Liver (tissue), 9 donors: Measurements from ENCODE around the gene DPF3. TPM values are rescaled to one million over a fixed set of nuclear protein-coding genes. Genes with fewer than 3 reads are reported as not detected.

Experiments
- DNase-seq: peaks from one replicate; pipeline ENCODE4 v3.0.0-alpha.2; 2017; ENCODE audit warnings: low spot score
- H3K27ac ChIP-seq, 2 donors: one replicate each; pipeline ENCODE4 v1.7.0; 2013; ENCODE audit warnings: inconsistent platforms in 2 of 2, low read length in 2 of 2, control low read depth in 1 of 2, low read depth in 1 of 2, mild to moderate bottlenecking in 1 of 2
- H3K27me3 ChIP-seq, 4 donors: one replicate each; pipeline versions ENCODE4 v1.6.1 to v1.7.0; 2013; ENCODE audit warnings: low read length in 3 of 4, inconsistent platforms in 1 of 4, mild to moderate bottlenecking in 1 of 4, moderate library complexity in 1 of 4; ENCODE audit not compliant: control insufficient read depth in 4 of 4, insufficient read depth in 4 of 4
- H3K36me3 ChIP-seq, 4 donors: one replicate each; pipeline versions ENCODE4 v1.6.1 to v1.7.0; 2013; ENCODE audit warnings: low read length in 3 of 4, mild to moderate bottlenecking in 3 of 4, low read depth in 1 of 4, moderate library complexity in 1 of 4; ENCODE audit not compliant: control insufficient read depth in 4 of 4, insufficient read depth in 3 of 4
- H3K4me1 ChIP-seq, 4 donors: one replicate each; pipeline versions ENCODE4 v1.6.1 to v1.7.0; 2013; ENCODE audit warnings: low read length in 3 of 4, mild to moderate bottlenecking in 3 of 4, moderate library complexity in 1 of 4; ENCODE audit not compliant: control insufficient read depth in 4 of 4, insufficient read depth in 4 of 4
- H3K4me3 ChIP-seq, 3 donors: one replicate each; pipeline versions ENCODE4 v1.6.1 to v1.7.0; 2013; ENCODE audit warnings: low read length in 3 of 3, control low read depth in 1 of 3, low read depth in 1 of 3, mild to moderate bottlenecking in 1 of 3
- H3K9ac ChIP-seq, 2 donors: one replicate each; pipeline ENCODE4 v1.7.0; 2013; ENCODE audit warnings: low read length in 2 of 2, mild to moderate bottlenecking in 2 of 2, moderate library complexity in 2 of 2, control low read depth in 1 of 2, low read depth in 1 of 2
- H3K9me3 ChIP-seq, 4 donors: one replicate each; pipeline versions ENCODE4 v1.6.1 to v1.7.0; 2013; ENCODE audit warnings: low read length in 3 of 4; ENCODE audit not compliant: control insufficient read depth in 4 of 4
- ATF3 ChIP-seq: IDR thresholded peaks from 2 replicates; pipeline ENCODE4 v1.6.1; 2016; ENCODE audit warnings: antibody characterized with exemption
- CTCF ChIP-seq: fragments of 150-350 bp; IDR thresholded peaks from 2 replicates; pipeline ENCODE4 v1.5.1; 2017; ENCODE audit warnings: improper control_type of control experiment, low read depth, low read length; ENCODE audit not compliant: missing input control
- EGR1 ChIP-seq, 2 donors: IDR thresholded peaks; 2 replicates each; pipeline ENCODE4 v1.6.1; 2016 to 2018; ENCODE audit warnings: antibody characterized with exemption in 2 of 2, low read depth in 2 of 2
- FOXA1 ChIP-seq: IDR thresholded peaks from 2 replicates; pipeline ENCODE4 v1.6.1; 2016; ENCODE audit warnings: antibody characterized with exemption
- FOXA2 ChIP-seq: IDR thresholded peaks from 2 replicates; pipeline ENCODE4 v1.6.1; 2016; ENCODE audit warnings: antibody characterized with exemption
- GABPA ChIP-seq, 2 donors: IDR thresholded peaks in 1 of 2; conservative IDR thresholded peaks in 1 of 2; 2 replicates each; pipeline ENCODE4 v1.6.1; 2016; ENCODE audit warnings: antibody characterized with exemption in 2 of 2, mild to moderate bottlenecking in 1 of 2, moderate library complexity in 1 of 2
- HNF4A ChIP-seq, 2 donors: conservative IDR thresholded peaks; 2 replicates each; pipeline ENCODE4 v1.6.1; 2016; ENCODE audit warnings: antibody characterized with exemption in 2 of 2, mild to moderate bottlenecking in 2 of 2
- HNF4G ChIP-seq: IDR thresholded peaks from 2 replicates; pipeline ENCODE4 v1.6.1; 2016; ENCODE audit warnings: antibody characterized with exemption
- JUND ChIP-seq, 2 donors: IDR thresholded peaks; 2 replicates each; pipeline ENCODE4 v1.6.1; 2016; ENCODE audit warnings: antibody characterized with exemption in 2 of 2
- MAX ChIP-seq: IDR thresholded peaks from 2 replicates; pipeline ENCODE4 v1.6.1; 2016; ENCODE audit warnings: antibody characterized with exemption
- NR2F2 ChIP-seq: IDR thresholded peaks from 2 replicates; pipeline ENCODE4 v1.6.1; 2016; ENCODE audit warnings: antibody characterized with exemption
- REST ChIP-seq: IDR thresholded peaks from 2 replicates; pipeline ENCODE4 v1.6.1; 2016; ENCODE audit warnings: antibody characterized with exemption, mild to moderate bottlenecking
- RXRA ChIP-seq, 2 donors: IDR thresholded peaks; 2 replicates each; pipeline ENCODE4 v1.6.1; 2017 to 2018; ENCODE audit warnings: antibody characterized with exemption in 2 of 2, mild to moderate bottlenecking in 1 of 2
- TAF1 ChIP-seq: conservative IDR thresholded peaks from 2 replicates; pipeline ENCODE4 v1.6.1; 2016; ENCODE audit warnings: antibody characterized with exemption, mild to moderate bottlenecking
- YY1 ChIP-seq: IDR thresholded peaks from 2 replicates; pipeline ENCODE4 v1.6.1; 2016; ENCODE audit warnings: antibody characterized with exemption, mild to moderate bottlenecking
- WGBS: extraction: QIAGEN DNeasy Blood & Tissue Kit; methylation state at CpG from one replicate; pipeline ENCODE4 v1.1.7; 2013; 5-methylcytosine and 5-hydroxymethylcytosine counted together
- polyA plus RNA-seq, 2 donors: library from polyadenylated mRNA; stranded (reverse) in 1 of 2; unstranded in 1 of 2; fragments of 200-250 nt in 1 of 2; fragments of >200 nt in 1 of 2; fragmentation: Nextera tagmentation in 1 of 2; extraction: Ambion mirVana in 1 of 2; gene quantifications; one replicate each; pipeline versions ENCODE4 v1.2.1 to v1.2.3, GENCODE V29; 2013 to 2015
- total RNA-seq, 2 donors: library from RNA; depleted of rRNA; stranded (reverse); fragments of >200 nt; gene quantifications; one replicate each; pipeline ENCODE4 v1.2.3, GENCODE V29; 2014
- donor health status: healthy.
- donor health status: healthy.
- donor health status: healthy.
- donor health status: healthy.
- donor health status: healthy.

The DPF3 gene
- total and polyA plus RNA-seq, 4 donors: 1.1 to 23.2 (median 2.5) TPM

GRCh38 chr14:72621387-72622065 lies 272.4 kb downstream of the DPF3 start:
- 94% methylated on average over 6 of the region's 6 CpGs for WGBS
- no peaks in the 10 kb centered on the region for H3K4me1 ChIP-seq
- peak; percentile 2 for DNase-seq
- no peak overlapping the region for H3K27ac ChIP-seq
- H3K27me3 ChIP-seq: no peaks in the 10 kb centered on the region
- no peaks in the 10 kb centered on the region for H3K9me3 ChIP-seq
- no peak for TF ChIP-seq HNF4G
- TF ChIP-seq HNF4A (conservative IDR thresholded peaks at IDR 0.05): no peak
- TF ChIP-seq CTCF: no peak
- TF ChIP-seq NR2F2: no peak
- TF ChIP-seq YY1: no peak
- TF ChIP-seq JUND (IDR thresholded peaks at IDR 0.05): no peak
- TF ChIP-seq FOXA2: no peak
- H3K36me3 ChIP-seq: no peaks in the 10 kb centered on the region
- no peak overlapping the region for H3K4me3 ChIP-seq
- H3K9ac ChIP-seq: no peak overlapping the region

GRCh38 chr14:72619881-72620280 lies 274.0 kb downstream of the DPF3 start:
- Histone ChIP-seq H3K9me3 (no peaks in the 10 kb centered on the region), H3K9ac (no peak overlapping the region), H3K4me3 (no peak overlapping the region), H3K27ac (no peak overlapping the region), H3K27me3 (no peaks in the 10 kb centered on the region), H3K4me1 (no peaks in the 10 kb centered on the region), H3K36me3 (no peaks in the 10 kb centered on the region)
- TF ChIP-seq HNF4G (no peak), TAF1 (no peak), FOXA2 (no peak), YY1 (no peak), HNF4A (conservative IDR thresholded peaks at IDR 0.05) (no peak), GABPA (IDR thresholded peaks at IDR 0.05 in 1 of 2, conservative IDR thresholded peaks at IDR 0.05 in 1 of 2) (no peak), RXRA (IDR thresholded peaks at IDR 0.05) (no peak), EGR1 (IDR thresholded peaks at IDR 0.05; ENCODE audit: low read depth in 2 of 2) (no peak), REST (no peak), MAX (no peak), ATF3 (no peak), CTCF (no peak), FOXA1 (no peak), JUND (IDR thresholded peaks at IDR 0.05) (no peak)
- 98% methylated on average over 10 of the region's 10 CpGs for WGBS
- DNase-seq: no peak
